Duodenal mucosa (tissue), 2 donors: ENCODE measurements around the gene SMIM28.

Experiments used
- H3K27ac ChIP-seq: one replicate; pipeline ENCODE4 v1.7.0; 2013; ENCODE audit warnings: low read depth, low read length
- H3K27me3 ChIP-seq, 2 donors: one replicate each; pipeline ENCODE4 v1.7.0; 2013; ENCODE audit warnings: low read length in 2 of 2, control low read depth in 1 of 2; ENCODE audit not compliant: insufficient read depth in 2 of 2, control insufficient read depth in 1 of 2
- H3K36me3 ChIP-seq, 2 donors: one replicate each; pipeline ENCODE4 v1.7.0; 2013; ENCODE audit warnings: low read length in 2 of 2, control low read depth in 1 of 2; ENCODE audit not compliant: insufficient read depth in 2 of 2, control insufficient read depth in 1 of 2
- H3K4me1 ChIP-seq, 2 donors: one replicate each; pipeline ENCODE4 v1.7.0; 2013; ENCODE audit warnings: low read length in 2 of 2, control low read depth in 1 of 2; ENCODE audit not compliant: insufficient read depth in 2 of 2, control insufficient read depth in 1 of 2
- H3K4me3 ChIP-seq, 2 donors: one replicate each; pipeline ENCODE4 v1.7.0; 2013; ENCODE audit warnings: low read length in 2 of 2, low read depth in 1 of 2
- H3K9ac ChIP-seq, 2 donors: one replicate each; pipeline ENCODE4 v1.7.0; 2013; ENCODE audit warnings: low read length in 2 of 2, low read depth in 1 of 2
- H3K9me3 ChIP-seq, 2 donors: one replicate each; pipeline ENCODE4 v1.7.0; 2013; ENCODE audit warnings: low read length in 2 of 2, control low read depth in 1 of 2; ENCODE audit not compliant: control insufficient read depth in 1 of 2

SMIM28 gene

DNA sequence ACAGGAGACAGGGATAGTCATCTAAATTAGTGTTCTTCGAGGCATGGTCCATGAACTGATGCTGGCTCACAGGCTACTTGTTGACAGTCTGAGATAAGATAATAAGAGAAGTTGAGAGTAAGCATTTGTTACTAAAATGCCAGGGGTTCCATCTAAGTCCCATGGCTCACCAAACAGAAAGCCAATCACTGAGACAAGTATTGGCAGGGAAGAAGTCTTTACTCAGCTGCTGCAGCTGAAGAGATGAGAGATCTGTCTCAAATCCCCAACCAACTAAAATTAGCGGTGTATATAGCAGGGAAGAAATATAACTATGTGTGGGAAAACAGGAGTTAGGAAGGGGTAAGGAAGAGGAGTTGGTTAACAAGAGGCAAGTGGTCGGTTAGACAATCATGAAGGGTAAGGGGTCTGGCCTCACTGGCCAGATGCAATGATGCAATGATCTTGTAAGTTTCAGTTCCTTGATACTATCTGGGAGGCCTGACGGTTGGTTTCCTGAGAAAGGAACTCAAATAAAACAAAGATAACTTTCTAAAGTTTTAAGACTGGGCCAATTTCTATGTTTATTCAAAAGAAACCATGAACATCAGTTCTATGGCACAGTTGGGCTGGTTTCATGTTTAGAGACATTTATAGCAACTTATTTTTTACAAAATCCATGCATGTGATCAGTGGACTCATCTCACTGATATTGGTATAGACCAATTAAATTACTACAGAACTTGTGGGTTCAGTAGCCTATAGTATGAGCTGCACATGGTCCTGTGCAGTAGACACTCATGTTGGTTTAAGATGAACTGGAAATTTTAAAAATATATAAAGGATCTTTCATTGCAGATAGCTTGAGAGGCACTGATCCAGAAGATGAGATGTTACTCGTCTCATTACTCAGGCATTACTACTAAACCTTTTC, 16.4 kb downstream of the SMIM28 start:
- no peaks in the 10 kb centered on the region for H3K36me3 ChIP-seq
- no peaks in the 10 kb centered on the region for H3K4me1 ChIP-seq
- no peak overlapping the region for H3K9ac ChIP-seq
- H3K9me3 ChIP-seq, result no peaks in the 10 kb centered on the region
- no peak overlapping the region for H3K27ac ChIP-seq
- no peaks in the 10 kb centered on the region for H3K27me3 ChIP-seq
- H3K4me3 ChIP-seq, result no peak overlapping the region

DNA sequence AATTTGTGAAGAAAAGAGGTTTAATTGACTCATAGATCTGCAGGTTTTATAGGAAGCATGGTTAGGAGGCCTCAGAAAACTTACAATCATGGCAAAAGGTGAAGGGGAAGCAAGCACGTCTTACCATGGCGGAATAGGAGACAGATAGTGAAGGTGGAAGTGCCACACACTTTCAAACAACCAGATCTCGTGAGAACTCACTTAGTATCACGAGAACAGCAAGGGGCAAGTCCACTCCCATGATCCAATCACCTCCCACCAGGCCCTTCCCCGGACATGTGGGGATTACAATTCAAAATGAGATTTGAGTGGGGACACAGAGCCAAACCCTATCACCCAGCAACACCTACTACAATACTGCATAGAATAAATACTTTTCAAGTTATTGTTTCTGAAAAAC, 19.0 kb downstream of the SMIM28 start:
- H3K4me1 ChIP-seq, result no peaks in the 10 kb centered on the region
- H3K36me3 ChIP-seq, result no peaks in the 10 kb centered on the region
- no peak overlapping the region for H3K9ac ChIP-seq
- H3K27ac ChIP-seq, result no peak overlapping the region
- no peaks in the 10 kb centered on the region for H3K9me3 ChIP-seq
- no peaks in the 10 kb centered on the region for H3K27me3 ChIP-seq
- no peak overlapping the region for H3K4me3 ChIP-seq

GRCh38 chr6:138397128-138398122, 19.7 kb downstream of the SMIM28 start:
- no peaks in the 10 kb centered on the region for H3K27me3 ChIP-seq
- H3K27ac ChIP-seq, result no peak overlapping the region
- H3K9me3 ChIP-seq, result no peaks in the 10 kb centered on the region
- no peak overlapping the region for H3K4me3 ChIP-seq
- H3K9ac ChIP-seq, result no peak overlapping the region
- H3K36me3 ChIP-seq, result no peaks in the 10 kb centered on the region
- no peaks in the 10 kb centered on the region for H3K4me1 ChIP-seq

- Histone ChIP-seq H3K9ac (no peak overlapping the region), H3K9me3 (no peaks in the 10 kb centered on the region), H3K36me3 (no peaks in the 10 kb centered on the region), H3K4me1 (peaks cover 0 to 13% of the 10 kb centered on the region in 2 donors), H3K27me3 (no peaks in the 10 kb centered on the region), H3K4me3 (no peak overlapping the region), H3K27ac (no peak overlapping the region)
Observed at GRCh38 chr6:138400326-138400725, 22.6 kb downstream of the SMIM28 start.

GRCh38 chr6:138401960-138402837, 24.5 kb downstream of the SMIM28 start:
- H3K27ac ChIP-seq, result no peak overlapping the region
- H3K4me3 ChIP-seq, result no peak overlapping the region
- peaks cover 4 to 18% of the 10 kb centered on the region in 2 donors for H3K4me1 ChIP-seq
- H3K27me3 ChIP-seq, result no peaks in the 10 kb centered on the region
- no peak overlapping the region for H3K9ac ChIP-seq
- no peaks in the 10 kb centered on the region for H3K9me3 ChIP-seq
- peaks cover 3 to 8% of the 10 kb centered on the region in 2 donors for H3K36me3 ChIP-seq

- Histone ChIP-seq H3K9me3 (no peaks in the 10 kb centered on the region), H3K4me3 (peak overlapping the region in 1 of 2 donors; percentile 97), H3K9ac (peak overlapping the region in 1 of 2 donors; percentile 91), H3K4me1 (peaks cover 4 to 18% of the 10 kb centered on the region in 2 donors), H3K27ac (no peak overlapping the region), H3K27me3 (no peaks in the 10 kb centered on the region), H3K36me3 (peaks cover 9 to 14% of the 10 kb centered on the region in 2 donors)
Observed at GRCh38 chr6:138402838-138403187, 25.1 kb downstream of the SMIM28 start.

- peaks cover 4 to 18% of the 10 kb centered on the region in 2 donors for H3K4me1 ChIP-seq
- peak overlapping the region; percentile 73 for H3K27ac ChIP-seq
- H3K4me3 ChIP-seq, result peak overlapping the region; percentile 92 to 97
- H3K36me3 ChIP-seq, result peaks cover 15 to 19% of the 10 kb centered on the region in 2 donors
- H3K27me3 ChIP-seq, result no peaks in the 10 kb centered on the region
- peak overlapping the region; percentile 91 to 94 for H3K9ac ChIP-seq
- H3K9me3 ChIP-seq, result no peaks in the 10 kb centered on the region
Observed at GRCh38 chr6:138403324-138403800, 25.7 kb downstream of the SMIM28 start.

DNA sequence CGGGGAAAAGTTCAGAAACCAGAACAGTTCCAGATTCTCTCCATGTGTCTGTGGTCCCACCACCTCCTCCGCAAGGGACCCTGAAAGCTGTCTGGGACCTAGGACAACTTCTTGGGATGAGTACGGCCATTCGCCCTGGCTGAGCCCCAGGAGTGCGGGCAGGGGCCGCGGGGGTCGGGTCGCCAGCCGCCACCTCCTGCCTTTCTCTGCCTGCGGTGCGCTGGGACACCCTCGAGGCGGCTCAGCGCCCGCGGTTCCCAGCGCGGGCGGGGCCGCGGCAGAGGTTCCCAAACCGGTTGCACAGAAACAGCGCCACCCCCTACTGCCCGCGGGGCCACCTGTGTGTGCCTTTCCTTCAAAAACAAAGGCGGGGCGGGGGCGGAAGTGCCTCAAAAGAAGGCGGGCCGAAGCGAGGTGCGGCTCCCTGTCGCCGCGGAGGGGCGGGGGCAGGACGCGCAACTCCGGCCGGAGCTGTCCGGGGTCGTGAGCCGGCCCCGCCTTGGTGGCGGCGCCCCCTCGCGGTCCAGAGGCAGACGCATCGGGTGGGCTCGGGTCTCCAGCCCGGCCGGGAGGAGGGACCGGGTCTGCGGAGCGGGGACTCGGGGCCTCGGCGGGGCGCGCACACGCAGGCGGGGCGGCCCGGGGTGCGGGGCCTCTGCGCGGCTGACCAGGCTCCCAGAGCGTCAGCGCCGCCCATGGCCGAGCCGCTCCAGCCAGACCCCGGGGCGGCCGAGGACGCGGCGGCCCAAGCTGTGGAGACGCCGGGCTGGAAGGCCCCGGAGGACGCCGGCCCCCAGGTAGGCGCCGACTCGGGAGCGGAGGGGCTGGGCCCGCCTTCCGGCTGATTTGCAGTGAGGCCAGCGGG, 26.3 kb downstream of the SMIM28 start, which contains the start of gene HEBP2:
Gene HEBP2, plus strand, starts transcription at position 423 of the 865 bp plus-strand sequence. Its CDS starts 273 bp downstream, at position 696.
- Histone ChIP-seq H3K27me3 (no peaks in the 10 kb centered on the region), H3K9me3 (no peaks in the 10 kb centered on the region), H3K27ac (peak within 1 kb of the TSS; percentile 73), H3K36me3 (peaks cover 19 to 26% of the 10 kb centered on the region in 2 donors), H3K4me1 (peaks cover 4 to 18% of the 10 kb centered on the region in 2 donors), H3K4me3 (peak within 1 kb of the TSS; percentile 92 to 97), H3K9ac (peak within 1 kb of the TSS; percentile 91 to 94)
